Measurements from ENCODE around the gene SLC39A10. TPM values are rescaled to one million over a fixed set of nuclear protein-coding genes. Genes with fewer than 3 reads are reported as not detected.

The SLC39A10 gene
- total and polyA plus RNA-seq, 10 of the 15 experiments (the other 5 are each of a cell fraction or from before 2014, with no cell fraction given), result 2.0 to 23.6 (median 7.9) TPM

GRCh38 chr2:195656161-195656858 lies 716 bp upstream of the SLC39A10 start:
- peak overlapping the region; percentile 98 for H3K4me3 ChIP-seq
- H3K9me3 ChIP-seq (replicated peaks; ENCODE audit: control insufficient read depth, insufficient read depth, low read length), result no peaks in the 10 kb centered on the region
- peak overlapping the region; percentile 96 for H3K27ac ChIP-seq (ENCODE audit: control insufficient read depth, insufficient read depth)
- FAIRE-seq (no peak), ATAC-seq (peak; percentile 33), DNase-seq (ENCODE audit: low read depth, low spot score) (no peak)
- BruUV-seq (replicated peaks), result TSS peak; percentile 87
- no peaks in the 10 kb centered on the region for H3K4me1 ChIP-seq (ENCODE audit: control insufficient read depth, insufficient read depth, low read length)
- peak overlapping the region; percentile 39 for H3K4me2 ChIP-seq (ENCODE audit: control insufficient read depth, insufficient read depth)
- peaks cover 38% of the 10 kb centered on the region for H3K79me2 ChIP-seq (ENCODE audit: control insufficient read depth, insufficient read depth, low read length)
- ChIA-PET CTCF (interaction anchor here (0.5 to 5.2 kb wide), 17 partner anchors 11 to 413 kb away, joined by 3 to 95 read pairs (median 5); partner anchors contain the start of gene DNAH7), POLR2A (interaction anchor here (0.7 to 2.6 kb wide), 9 partner anchors 9 to 122 kb away, joined by 3 to 27 read pairs (median 4); no protein-coding TSS in a partner anchor), SMC1A (ENCODE audit: uncharacterized antibody, unreplicated experiment) (interaction anchor here (0.7 to 5.5 kb wide), 21 partner anchors 8 to 261 kb away, joined by 3 to 149 read pairs (median 5); no protein-coding TSS in a partner anchor), RAD21 (ENCODE audit: unreplicated experiment) (interaction anchor here (0.7 to 5.6 kb wide), 18 partner anchors 7 to 738 kb away, joined by 3 to 264 read pairs (median 5); partner anchors contain the start of gene DNAH7)
- no peaks in the 10 kb centered on the region for H4K20me1 ChIP-seq (ENCODE audit: control insufficient read depth, insufficient read depth)
- no peaks in the 10 kb centered on the region for H3K27me3 ChIP-seq (replicated peaks in 1 of 2; ENCODE audit: control insufficient read depth in 2 of 2, insufficient read depth in 2 of 2, low read length in 1 of 2)
- intact Hi-C loops (cut with micrococcal nuclease; ENCODE audit: unreplicated experiment), result loop anchor here (10.0 kb wide), 2 partner anchors 508 to 588 kb away; no protein-coding TSS in a partner anchor
- no peaks in the 10 kb centered on the region for H3K36me3 ChIP-seq (ENCODE audit: control insufficient read depth in 2 of 2, insufficient read depth in 2 of 2, low read length in 1 of 2)
- 36% methylated on average over 19 of the region's 19 CpGs for WGBS (ENCODE audit: insufficient coverage, insufficient replicate concordance, low lambda C conversion rate, missing lambda C conversion rate)
- in situ Hi-C loops (cut with MboI), result loop anchor here (5.0 to 10.0 kb wide), 2 partner anchors 94 to 162 kb away; no protein-coding TSS in a partner anchor
- peak overlapping the region; percentile 47 for H3K9ac ChIP-seq (ENCODE audit: control insufficient read depth, insufficient read depth, low read length)
- H2AFZ ChIP-seq (ENCODE audit: control insufficient read depth, low read depth, low read length), result peak overlapping the region; percentile 94
- TF ChIP-seq CUX1 (IDR thresholded peaks at IDR 0.05; ENCODE audit: insufficient replicate concordance, low read depth, low read length) (no peak), ZBTB33 (IDR thresholded peaks at IDR 0.05) (no peak), SREBF1 (IDR thresholded peaks at IDR 0.05; ENCODE audit: low read length) (no peak), RELA (IDR thresholded peaks at IDR 0.05; ENCODE audit: borderline replicate concordance, partially characterized antibody) (no peak), HDGF (IDR thresholded peaks at IDR 0.05) (no peak), EGR1 (IDR thresholded peaks at IDR 0.05; ENCODE audit: borderline replicate concordance in 1 of 2, low read depth in 2 of 2, low read length in 2 of 2) (no peak), SP1 (IDR thresholded peaks at IDR 0.05; ENCODE audit: low read depth, low read length) (no peak), IRF3 (IDR thresholded peaks at IDR 0.05) (no peak), CREM (IDR thresholded peaks at IDR 0.05; ENCODE audit: low read depth) (0 out of 2 replicates have a peak, but pooled peaks have one; percentile 6), NR2C1 (IDR thresholded peaks at IDR 0.05) (no peak), PAX5 (IDR thresholded peaks at IDR 0.05; ENCODE audit: borderline replicate concordance, low read depth, low read length) (no peak), ZNF207 (IDR thresholded peaks at IDR 0.05; ENCODE audit: borderline replicate concordance) (no peak), SMAD1 (IDR thresholded peaks at IDR 0.05; ENCODE audit: low read depth, partially characterized antibody) (no peak), HCFC1 (IDR thresholded peaks at IDR 0.05; ENCODE audit: low read length) (no peak)

All from GM12878 (cell line).